Measurements from ENCODE around the gene GPS1. TPM values are rescaled to one million over a fixed set of nuclear protein-coding genes. Genes with fewer than 3 reads are reported as not detected.

Gene GPS1
- total and polyA plus RNA-seq, 9 of the 15 experiments (the other 6 are each of a cell fraction or from before 2014, with no cell fraction given) = 3.1 to 167 (median 69.9) TPM

GRCh38 chr17:82005701-82006348 lies 45.9 kb upstream of the GPS1 start:
- ATAC-seq = no peak
- in situ Hi-C loops (cut with MboI) = no loop called here
- peaks cover 0 to 72% of the 10 kb centered on the region in 2 experiments; a peak in 1 of 5 replicates for H3K4me1 ChIP-seq (replicated peaks in 1 of 2; ENCODE audit: control insufficient read depth in 2 of 2, insufficient read depth in 2 of 2, low read length in 2 of 2)
- H3K36me3 ChIP-seq (ENCODE audit: control insufficient read depth, insufficient read depth, low read length) = no peaks in the 10 kb centered on the region
- no peak overlapping the region for H3K4me3 ChIP-seq
- ChIA-PET POLR2A (interaction anchor here (0.6 to 1.1 kb wide), 3 partner anchors 17 to 133 kb away, joined by 3 to 5 read pairs (median 3); partner anchors contain the start of genes CENPX and LRRC45), CTCF (ENCODE audit: low intra/inter-chr PET ratio) (no interaction called here)
- H3K9ac ChIP-seq (ENCODE audit: insufficient read depth in 1 of 2, low read depth in 2 of 2, low read length in 2 of 2) = peak overlapping the region in 1 of 2 experiments; percentile 72; a peak in 2 of 4 replicates
- TF ChIP-seq PKNOX1 (IDR thresholded peaks at IDR 0.05) (no peak), KDM4B (IDR thresholded peaks at IDR 0.05; ENCODE audit: borderline replicate concordance in 2 of 2, low read depth in 1 of 2) (no peak), SMARCE1 (IDR thresholded peaks at IDR 0.05) (no peak), POU5F1 (IDR thresholded peaks at IDR 0.05; ENCODE audit: borderline replicate concordance, low read depth, low read length, partially characterized antibody) (no peak), KDM1A (IDR thresholded peaks at IDR 0.05) (peak in 1 of 2 experiments; percentile 69; a peak in 1 of 4 replicates), PML (IDR thresholded peaks at IDR 0.05; ENCODE audit: low read length) (no peak), THAP12 (CRISPR knock-in tag; IDR thresholded peaks at IDR 0.05) (no peak), VEZF1 (CRISPR knock-in tag; IDR thresholded peaks at IDR 0.05) (no peak), SP1 (CRISPR knock-in tag; IDR thresholded peaks at IDR 0.05) (no peak), ZNF140 (CRISPR knock-in tag; IDR thresholded peaks at IDR 0.05) (no peak), POLR2G (IDR thresholded peaks at IDR 0.05; ENCODE audit: low read depth, low read length) (peak; percentile 22), MNT (conservative IDR thresholded peaks at IDR 0.05) (no peak), CHCHD3 (CRISPR knock-in tag; IDR thresholded peaks at IDR 0.05) (no peak), FOXK2 (conservative IDR thresholded peaks at IDR 0.05 in 1 of 2, IDR thresholded peaks at IDR 0.05 in 1 of 2; ENCODE audit: low read depth in 2 of 2) (no peak), CBX5 (IDR thresholded peaks at IDR 0.05; ENCODE audit: borderline replicate concordance, low read depth) (no peak)
- FAIRE-seq = no peak
- WGBS (ENCODE audit: insufficient coverage, low coverage, missing lambda C conversion rate) = 82% methylated on average over 24 of the region's 30 CpGs
- no peak overlapping the region for H3K27ac ChIP-seq (ENCODE audit: extremely low read depth, low read depth, low read length)
- 0 out of 2 replicates have a peak, but pooled peaks cover 4% of the 10 kb centered on the region for H4K20me1 ChIP-seq (replicated peaks; ENCODE audit: control insufficient read depth, insufficient read depth, low read length)
- no TSS peak for BruUV-seq (replicated peaks)
- no peak for DNase-seq (ENCODE audit: extremely low read depth in 1 of 4, low spot score in 3 of 4)
- no peak overlapping the region for H3K4me2 ChIP-seq (ENCODE audit: insufficient read depth, low read length)
- no peaks in the 10 kb centered on the region for H3K27me3 ChIP-seq (ENCODE audit: control insufficient read depth in 2 of 2, insufficient read depth in 2 of 2, low read length in 2 of 2)
- H3K79me2 ChIP-seq (ENCODE audit: control insufficient read depth, insufficient read depth, low read length) = no peaks in the 10 kb centered on the region
- peaks cover 3% of the 10 kb centered on the region for H3K9me1 ChIP-seq (ENCODE audit: control insufficient read depth, insufficient read depth, low read length)
- H3K9me3 ChIP-seq (replicated peaks; ENCODE audit: control insufficient read depth, insufficient read depth, low read depth, low read length) = no peaks in the 10 kb centered on the region
- H2AFZ ChIP-seq (ENCODE audit: low read depth, low read length) = no peak overlapping the region
- intact Hi-C loops (cut with micrococcal nuclease) = no loop called here

Data from K562 (cell line).